GM04503 (cell line): ENCODE results near the gene SLC1A2.

Experiments used
- DNase-seq: peaks from one replicate; pipeline ENCODE4 v3.0.0-alpha.2; 2012; ENCODE audit warnings: low read depth

Gene SLC1A2

DNA sequence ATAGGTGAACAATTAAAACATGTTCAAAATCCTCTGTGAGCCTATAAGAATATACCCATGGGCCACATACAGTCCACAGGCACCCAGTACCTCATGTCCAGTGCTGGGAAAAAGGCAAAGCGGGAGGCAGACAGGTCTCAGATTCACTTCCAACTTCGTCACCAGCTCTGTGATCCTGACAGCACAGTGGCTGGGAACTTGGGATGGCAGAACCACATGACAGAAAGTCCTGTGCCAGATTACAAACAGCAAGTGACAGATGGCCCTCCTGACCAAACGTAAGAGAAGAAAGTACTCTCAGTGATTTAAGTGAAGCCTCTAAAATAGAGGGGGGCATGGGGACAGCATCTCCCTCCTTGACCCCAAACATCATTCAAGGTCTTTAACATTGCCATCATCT, 5.8 kb downstream of the SLC1A2 start:
- DNase-seq, result no peak

DNA sequence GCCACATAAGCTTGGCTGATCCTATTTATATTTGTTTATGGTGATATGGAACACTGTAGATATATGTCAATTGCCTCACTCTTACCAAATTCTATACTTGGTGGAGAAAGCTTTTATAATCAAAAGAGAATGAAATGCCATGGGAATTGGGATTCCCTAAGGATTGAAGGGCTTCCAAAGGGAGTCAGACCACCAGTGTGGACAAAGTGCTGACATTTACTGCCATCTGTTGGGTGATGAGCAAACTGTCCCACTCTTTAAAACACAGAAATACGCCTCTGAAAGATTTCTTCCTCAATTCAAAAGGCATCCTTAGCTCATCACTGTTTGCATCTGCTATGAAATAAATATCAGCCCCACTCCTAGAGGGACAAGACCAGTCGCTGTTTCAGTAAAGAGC, 7.1 kb downstream of the SLC1A2 start:
- no peak for DNase-seq

DNA sequence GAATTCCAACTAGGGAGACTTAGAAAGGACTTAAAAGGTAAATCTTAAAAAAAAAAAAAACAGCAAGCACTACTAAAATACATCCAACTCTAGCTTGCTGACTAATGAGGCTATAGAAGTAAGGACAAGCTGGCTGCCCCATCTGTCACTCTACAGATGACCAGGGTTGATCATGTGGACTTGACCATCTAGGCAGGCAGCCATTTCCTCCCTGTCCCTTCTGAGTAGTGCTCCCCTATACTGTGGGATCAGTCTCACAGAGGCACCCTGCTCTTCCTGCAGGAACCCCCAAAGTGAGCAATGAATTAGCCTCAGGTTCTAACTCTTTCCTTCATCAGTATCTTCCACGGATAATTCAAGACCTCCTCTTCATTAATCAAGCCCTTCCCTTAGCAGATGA, 12.3 kb downstream of the SLC1A2 start:
- no peak for DNase-seq

DNA sequence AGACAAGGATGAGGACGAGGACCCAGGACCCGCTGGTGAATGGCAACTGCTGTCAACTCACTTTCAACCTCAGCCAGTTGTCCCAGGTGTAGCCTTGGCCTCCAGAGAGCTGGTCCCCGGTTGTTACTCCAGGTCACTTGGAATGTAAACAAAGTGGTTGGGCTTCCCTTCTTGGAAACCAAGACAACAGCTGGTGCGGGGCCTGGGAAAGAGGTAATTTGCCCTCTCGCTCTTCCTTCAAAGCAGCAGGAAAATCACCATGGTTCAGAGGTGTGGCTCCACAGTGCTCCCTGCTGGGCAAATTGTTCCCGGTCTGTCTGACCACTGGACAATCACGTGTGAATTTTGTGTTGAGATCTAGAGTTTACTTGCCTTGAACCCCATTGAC, 15.0 kb downstream of the SLC1A2 start:
- DNase-seq, result no peak

DNA sequence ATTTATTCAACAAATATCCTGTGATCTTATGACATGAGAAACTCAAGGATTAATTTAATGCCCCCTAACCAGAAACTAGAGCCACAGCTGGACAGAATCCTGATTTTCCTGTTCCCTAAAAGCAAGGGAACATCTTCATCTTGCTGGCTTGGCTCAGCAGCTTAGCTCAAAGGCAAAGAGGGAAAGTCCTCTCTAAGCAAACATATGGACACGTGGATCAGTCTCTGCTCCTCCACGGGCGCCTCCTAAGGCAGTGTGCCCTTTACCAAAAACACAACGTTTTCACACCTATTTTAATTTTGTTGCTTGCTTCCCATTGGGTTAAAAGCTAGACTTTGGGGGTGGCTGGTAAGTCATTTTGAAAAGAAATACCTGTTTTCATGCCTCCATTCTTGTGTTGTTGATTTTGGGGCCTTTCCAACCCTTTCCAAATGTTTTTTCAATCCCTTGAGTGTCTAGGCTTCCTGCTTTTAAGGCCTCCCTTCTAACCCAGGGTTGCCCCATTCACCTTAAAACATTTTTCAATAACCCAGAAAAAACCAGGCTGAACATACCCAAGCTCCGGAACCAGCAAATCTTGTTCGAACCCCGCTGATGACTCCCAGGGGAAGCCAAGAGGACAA, 15.5 kb downstream of the SLC1A2 start:
- DNase-seq, result no peak

DNA sequence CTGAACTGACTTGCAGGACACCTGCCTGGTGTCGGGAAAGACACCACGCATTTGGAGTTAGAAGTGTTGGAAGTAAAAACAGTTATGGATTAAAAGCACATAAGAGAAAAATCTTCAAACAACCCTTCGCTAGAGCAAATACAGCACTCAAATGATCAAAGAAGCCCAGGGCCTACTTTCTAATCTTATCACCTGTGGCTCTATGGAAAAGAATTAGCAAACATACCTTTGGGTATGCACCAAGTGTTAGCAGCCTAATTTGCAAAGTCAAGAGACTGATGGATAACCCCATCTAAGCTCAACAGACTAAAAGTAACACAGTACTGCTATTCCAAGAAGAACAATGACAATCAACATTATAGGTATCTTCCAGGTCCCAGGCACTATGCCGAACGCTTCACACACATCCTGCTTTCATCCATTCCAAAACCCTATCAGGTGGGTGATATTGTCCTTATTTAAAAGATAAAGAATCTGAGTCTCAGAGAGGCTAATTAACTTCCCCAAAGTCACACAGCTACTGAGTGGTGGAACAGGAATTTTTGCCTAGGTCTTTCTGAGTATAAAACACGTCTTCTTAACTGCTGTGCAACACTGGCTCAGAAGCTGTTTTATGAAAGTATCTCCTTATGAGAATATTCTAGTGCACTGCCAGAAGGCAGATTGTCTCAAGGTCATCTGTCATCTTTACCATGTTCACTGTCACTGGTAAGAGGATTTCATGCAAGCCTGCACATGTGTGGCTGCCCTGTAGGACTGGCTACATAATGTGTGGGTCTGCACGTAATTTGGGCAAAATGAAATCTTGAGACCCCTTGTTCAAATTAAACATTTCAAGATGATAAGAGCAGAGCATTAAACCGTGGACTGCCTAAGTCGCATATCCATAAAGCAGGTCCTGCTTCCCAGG, 16.4 kb downstream of the SLC1A2 start:
- no peak for DNase-seq

DNA sequence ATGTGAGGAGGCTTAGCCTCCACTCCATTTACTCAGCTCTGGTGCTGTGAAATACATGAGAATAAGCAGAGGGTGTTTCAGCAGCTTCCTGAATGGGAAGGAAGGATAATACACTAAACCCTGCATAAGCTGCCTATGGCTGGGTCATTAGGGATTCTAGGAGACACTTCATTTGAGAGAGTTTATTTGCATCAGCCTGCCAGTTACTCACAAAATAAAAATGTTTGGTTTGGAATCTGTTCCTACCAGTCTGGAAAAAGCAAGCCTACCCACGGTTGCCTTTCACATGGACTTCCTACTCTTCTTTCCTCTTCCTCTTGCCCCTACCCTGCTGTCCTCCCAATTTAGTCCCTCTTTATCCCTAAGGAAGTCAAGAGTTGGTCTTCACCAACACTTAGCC, 20.5 kb downstream of the SLC1A2 start:
- no peak for DNase-seq

DNA sequence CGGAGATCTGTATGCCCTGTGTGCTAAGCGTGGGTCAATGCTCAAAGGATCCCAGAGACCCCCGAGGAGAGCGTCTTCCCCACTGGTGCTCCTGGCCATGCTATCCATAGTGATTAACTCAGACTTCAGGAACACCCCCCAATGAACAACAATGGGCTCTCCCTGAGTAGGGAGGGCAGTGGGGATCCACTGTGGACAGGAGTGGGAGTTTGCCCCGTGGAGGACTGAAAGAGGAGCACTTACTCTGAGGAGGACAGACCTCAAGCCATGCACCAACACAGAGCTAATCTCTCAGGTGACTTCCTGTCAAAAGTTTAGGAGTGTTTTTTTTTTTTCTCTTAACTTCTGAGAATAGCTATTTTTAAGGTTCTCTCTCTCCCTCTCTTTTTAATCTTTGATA, 24.4 kb downstream of the SLC1A2 start:
- DNase-seq, result no peak

DNA sequence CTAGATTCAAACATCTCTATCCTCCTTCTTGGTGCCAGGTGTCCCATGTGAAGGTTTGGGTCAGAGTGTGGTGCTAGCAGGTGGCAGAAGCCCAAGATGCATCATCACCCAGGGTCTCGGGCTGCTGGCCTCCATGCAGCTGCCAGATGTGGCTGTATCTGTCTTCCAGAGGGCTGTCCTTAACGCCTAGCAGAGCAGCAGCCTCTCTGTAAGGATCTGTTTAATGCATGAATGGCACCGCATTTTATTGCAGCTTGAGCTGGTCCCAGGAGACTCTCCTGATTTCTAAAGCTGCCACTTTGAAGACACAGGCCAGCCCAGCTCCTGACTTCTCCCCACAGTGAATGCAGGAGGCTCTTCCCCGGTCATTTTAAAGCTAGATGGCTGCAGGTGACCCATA, 26.3 kb downstream of the SLC1A2 start:
- DNase-seq, result no peak

DNA sequence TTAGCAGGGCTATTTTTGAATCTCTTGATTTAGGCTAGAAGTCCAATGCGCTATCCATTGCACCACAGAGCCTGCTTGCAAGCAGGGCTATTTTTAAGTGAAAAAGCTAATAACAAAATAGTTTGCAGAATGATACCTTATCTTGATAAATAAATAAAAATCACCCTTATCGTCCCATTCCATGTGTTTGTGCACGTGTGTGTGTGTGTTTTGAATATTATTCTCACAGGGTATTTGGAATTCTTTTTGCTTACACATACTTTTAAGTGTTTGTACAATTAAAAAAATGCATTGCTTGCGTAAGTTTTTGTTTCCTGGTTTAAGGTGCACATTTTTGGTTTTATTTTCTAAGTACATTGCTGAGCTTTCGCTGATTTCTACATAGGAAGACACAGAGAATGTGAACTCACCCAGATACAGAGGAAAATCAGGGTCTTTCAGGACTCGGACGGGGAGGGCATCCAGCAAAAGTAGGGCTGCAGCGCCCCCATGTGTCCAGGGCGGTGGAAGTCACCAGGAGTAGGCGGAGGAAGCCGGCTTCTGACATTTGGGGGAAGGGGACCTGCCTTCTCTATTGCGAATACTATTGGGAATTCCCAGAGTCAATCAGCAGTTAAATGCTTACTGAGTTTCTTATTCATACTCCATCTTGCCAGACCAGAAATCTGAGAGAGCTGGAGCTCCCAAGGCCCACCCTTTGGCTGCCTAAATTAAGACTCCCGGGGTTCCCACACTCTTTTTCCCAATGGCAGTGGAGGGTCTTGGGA, 27.3 kb downstream of the SLC1A2 start:
- DNase-seq, result no peak

DNA sequence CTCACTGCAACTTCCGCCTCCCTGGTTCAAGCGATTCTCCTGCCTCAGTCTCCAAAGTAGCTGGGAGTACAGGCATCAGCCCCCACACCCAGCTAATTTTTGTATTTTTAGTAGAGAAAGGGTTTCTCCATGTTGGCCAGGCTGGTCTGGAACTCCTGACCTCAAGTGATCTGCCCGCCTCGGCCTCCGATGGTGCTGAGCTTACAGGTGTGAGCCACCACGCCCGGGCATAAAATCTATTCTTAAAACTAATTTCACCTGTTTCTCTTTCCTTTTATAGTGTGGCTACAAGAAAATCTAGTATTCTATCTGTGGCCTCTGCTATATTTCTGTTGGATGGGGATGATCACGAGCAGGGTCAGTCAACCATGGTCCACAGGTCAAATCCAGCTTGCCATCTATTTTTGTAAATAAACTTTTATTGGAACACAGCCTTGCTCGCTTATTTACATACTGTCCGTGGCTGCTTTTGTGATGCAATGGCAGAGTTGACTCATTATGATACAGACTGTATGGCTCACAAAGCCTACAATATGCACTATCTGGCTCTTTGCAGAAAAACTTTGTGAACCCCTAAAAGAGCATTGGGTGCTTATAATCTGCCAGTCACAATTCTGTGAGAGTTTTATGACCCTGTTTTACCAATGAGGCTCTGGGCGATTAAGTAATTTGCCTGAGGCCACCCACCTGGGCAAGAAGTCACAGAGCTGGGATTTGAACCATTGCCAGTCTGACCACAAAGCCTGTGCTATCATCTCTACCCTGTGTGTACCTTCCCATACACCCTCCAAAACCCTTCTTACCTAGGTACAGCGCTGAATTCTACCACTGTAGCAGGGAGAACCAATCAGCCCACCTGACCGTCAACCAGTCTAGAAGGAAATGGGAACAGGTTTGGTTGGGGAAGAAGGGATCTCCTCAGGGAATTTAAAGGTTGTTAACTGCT, 28.3 kb downstream of the SLC1A2 start:
- no peak for DNase-seq

DNA sequence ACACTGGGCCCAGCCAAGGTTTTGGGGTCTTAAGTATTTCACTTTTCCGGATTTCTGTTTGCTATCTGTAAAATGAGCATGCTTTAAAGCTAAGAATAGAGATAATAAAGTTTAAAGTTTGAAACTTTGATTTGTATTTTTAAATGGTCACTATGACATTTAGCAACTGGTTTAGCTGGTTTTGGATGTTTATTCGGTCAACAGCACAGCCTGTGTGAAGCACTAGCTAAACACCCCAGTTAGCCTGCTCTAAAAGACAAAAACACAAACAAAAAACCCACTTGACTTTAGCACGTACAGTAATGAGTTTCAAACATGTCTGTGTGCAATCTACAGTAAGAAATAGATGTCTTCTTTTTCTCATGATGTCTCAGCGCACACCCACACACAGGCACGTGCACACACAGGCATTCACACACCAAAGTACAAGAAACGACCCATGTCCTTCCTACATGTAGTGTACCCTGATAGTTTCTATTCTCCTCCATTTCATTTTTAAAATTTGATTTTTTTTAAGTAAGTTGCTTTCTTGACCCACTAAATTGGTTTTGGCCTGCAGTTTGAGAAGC, 29.4 kb downstream of the SLC1A2 start:
- DNase-seq, result no peak

DNA sequence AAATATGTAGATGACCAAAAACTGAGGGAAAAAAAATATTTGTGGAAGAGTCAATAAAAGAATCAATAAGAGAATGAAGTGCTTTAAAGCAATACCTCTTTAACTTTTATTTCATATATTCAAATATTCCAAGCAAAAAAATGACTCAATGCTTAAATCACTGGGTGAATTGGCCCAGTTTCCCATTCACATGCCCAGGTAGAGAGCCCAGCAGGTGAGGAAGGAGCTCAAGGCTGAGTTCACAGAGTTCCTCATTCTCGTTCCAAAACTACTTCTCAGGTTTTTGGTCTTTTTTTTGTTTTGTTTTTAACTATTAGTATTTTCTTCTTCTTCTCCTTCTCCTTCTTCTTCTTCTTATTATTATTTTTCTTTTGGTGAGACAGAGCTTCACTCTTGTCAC, 30.2 kb downstream of the SLC1A2 start:
- no peak for DNase-seq

DNA sequence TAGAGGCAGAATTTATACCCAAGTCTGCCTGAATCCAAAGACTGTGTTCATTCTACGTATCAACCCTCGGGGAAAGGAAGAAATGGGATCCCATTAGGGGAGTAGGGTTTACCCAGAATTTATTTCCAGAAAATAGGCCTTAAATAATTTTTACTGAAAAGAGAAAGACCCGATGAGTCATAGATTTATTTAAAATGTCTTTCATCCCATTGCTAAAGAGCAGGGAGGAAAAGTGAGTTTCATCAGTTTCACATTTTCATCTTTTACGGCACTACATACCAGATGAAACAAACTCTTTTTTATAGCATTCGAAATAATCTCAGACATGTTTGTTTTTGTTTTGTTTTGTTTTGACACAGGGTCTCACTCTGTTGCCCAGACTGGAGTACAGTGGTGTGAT, 31.3 kb downstream of the SLC1A2 start:
- DNase-seq, result no peak

DNA sequence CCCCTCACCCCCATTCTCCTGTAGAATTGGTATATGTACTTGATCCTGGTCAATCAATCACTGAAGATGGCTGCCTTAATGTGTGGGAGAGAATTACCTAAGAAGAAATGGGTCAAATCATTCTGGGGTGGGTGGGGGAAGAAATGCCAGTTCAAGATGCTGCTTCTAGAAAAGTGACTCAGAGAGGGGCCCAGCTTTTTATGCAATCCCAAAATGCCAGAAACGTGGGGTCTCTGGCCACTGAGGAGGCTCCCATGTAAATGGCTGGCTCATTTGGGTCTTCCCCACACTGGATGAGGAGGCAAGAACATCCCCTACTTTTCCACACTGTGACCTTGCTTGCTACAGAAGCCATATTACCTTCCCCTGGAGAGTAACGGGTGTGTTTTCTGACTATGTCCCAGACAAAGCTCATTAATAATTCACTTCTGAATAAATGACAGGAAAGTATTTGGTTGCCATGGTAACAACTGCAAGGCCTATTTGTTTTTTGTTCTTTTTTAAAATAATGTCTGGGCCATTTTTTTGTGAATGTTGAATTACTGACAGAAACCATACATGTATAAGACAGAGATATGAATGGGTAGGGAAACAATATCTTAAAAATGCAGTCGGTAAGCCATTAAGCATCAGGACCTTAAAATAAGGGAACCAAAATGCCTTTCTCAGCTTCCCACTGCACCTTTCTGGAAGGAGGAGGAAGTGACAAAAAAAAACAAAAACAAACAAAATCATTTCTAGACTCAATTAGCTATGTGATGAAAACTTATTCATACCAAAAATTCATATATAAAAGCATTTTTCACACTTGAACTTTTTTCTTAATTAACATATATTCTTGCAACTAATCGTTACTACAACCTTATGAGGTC, 32.0 kb downstream of the SLC1A2 start:
- DNase-seq, result no peak

DNA sequence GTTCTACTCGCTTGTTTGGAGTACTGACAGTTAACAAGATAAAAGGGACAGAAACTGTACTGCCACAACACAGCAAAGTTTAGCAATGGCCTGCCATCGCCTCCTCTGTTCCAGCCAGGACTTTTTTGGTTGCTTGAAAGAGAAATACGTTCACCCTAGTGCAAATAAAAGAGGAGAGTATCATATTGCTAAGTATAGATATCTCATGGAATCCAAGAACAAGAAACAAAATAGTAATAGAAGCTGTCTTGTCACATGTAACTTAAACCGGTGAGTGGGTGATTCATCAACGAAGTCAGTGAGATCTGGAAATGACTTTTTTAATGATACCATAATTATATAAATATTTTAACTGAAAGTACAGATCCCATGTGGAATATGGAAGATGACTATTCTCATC, 35.4 kb downstream of the SLC1A2 start:
- DNase-seq, result no peak

DNA sequence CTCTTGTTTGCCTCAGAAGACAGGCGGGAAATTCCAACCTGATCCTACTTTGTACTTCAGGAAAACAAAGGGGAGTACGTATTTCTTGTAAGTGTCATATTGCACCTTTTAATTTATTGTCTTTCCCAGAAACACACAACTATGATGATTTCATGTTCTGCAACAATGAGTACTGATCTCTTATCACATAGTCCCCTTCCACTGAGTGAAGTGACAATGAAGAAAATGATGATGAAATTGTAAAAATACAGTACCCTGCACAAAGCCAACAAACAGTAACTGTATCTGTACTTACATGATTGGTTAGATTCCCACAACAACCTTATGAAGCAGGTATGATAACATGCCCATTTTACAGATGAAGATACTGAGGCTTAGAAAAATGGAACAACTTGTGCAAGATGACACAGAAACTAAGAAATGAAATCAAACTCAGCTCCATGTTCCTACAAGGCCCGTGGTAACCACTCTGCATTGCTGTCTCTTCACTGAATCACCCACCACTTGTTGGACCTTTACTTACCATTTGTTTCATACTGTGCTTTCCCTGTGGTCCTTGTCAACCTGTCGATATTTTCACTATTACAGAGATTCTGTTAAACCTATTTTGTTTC, 37.5 kb downstream of the SLC1A2 start:
- no peak for DNase-seq

DNA sequence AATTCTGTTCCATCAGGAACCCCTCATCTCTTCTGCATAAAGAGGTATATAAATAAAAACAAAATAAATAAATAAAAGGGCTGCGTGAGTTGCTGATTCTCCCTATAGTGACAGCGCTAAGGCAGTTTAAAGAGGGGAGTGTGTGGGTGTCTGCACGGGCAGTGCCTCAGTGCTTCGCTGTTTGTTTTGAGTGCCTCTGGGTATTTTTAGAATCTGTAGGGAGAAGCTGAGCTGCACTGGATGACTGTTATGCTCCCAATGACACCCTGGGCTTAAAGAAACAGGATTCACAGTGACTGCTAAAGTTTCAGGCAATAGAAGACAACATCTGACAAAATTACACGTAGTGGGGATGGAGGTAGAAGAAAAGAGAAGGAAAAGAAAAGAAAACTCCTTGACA, 38.8 kb downstream of the SLC1A2 start:
- DNase-seq, result no peak

DNA sequence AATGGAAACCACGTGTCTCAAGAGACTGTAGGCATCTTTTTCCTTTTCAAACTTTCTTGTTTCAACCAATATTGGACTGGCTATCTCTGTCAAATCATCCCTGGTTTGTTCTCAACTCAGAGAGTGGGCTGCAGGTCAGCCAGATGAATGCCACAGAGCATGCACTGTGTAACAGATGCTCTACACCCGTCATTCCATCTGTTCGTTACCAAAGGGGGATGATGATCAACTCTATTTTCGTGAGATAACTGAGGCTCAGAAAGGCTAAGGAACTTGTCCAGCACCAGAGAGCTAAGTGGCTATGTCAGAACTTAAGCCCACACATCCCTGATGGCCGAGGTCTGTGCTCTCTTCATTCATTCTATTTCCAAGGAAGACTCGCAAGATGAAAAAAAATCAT, 42.1 kb downstream of the SLC1A2 start:
- DNase-seq, result no peak

DNA sequence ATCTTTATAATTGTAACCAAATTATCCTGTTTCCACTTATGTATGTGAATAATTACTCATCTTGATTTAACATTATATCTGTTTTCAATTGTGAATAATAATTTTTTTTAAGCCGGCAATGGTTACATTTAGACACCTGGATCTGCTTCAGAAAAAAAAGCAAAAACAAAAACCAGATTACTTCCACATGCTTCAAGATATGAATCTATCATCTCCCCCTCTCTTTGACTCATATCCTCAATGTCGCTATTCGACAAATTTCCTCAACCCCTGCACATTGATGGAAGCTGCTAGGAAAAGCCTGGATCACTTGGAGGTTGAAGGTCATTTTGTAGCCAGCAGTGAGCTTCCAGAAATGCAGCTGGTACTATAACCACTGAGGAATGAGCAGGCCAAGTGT, 42.7 kb downstream of the SLC1A2 start:
- DNase-seq, result no peak
